Right cardiac atrium (tissue), 5 donors: ENCODE measurements around the gene DPP10. TPM values are rescaled to one million over a fixed set of nuclear protein-coding genes. Genes with fewer than 3 reads are reported as not detected.

Experiments used
- ATAC-seq, 2 donors: fragments of 200-7000 bp; cut with Tn5 transposase; one replicate each; pipeline versions ENCODE4 v1.8.0 to v1.9.1; 2020; ENCODE audit warnings: moderate library complexity in 2 of 2, mild to moderate bottlenecking in 1 of 2
- DNase-seq, 3 donors: peaks; one replicate each; pipeline ENCODE4 v3.0.0-alpha.2; 2020
- H3K27ac ChIP-seq: one replicate; pipeline ENCODE4 v1.5.1; 2013; ENCODE audit warnings: mild to moderate bottlenecking, low read length, control low read depth, moderate library complexity
- H3K27me3 ChIP-seq: one replicate; pipeline ENCODE4 v1.6.1; 2013; ENCODE audit not compliant: control insufficient read depth, insufficient read depth
- H3K4me1 ChIP-seq: one replicate; pipeline ENCODE4 v1.6.1; 2013; ENCODE audit warnings: low read length; ENCODE audit not compliant: control insufficient read depth, insufficient read depth
- H3K4me3 ChIP-seq: one replicate; pipeline ENCODE4 v1.5.1; 2013; ENCODE audit warnings: low read length, control low read depth
- H3K9me3 ChIP-seq: one replicate; pipeline ENCODE4 v1.6.1; 2013; ENCODE audit warnings: low read length; ENCODE audit not compliant: control insufficient read depth
- WGBS: extraction: QIAGEN DNeasy Blood & Tissue Kit; methylation state at CpG from one replicate; pipeline ENCODE4 v1.1.7; 2013; 5-methylcytosine and 5-hydroxymethylcytosine counted together
- intact Hi-C, 4 donors: fragments of 100-400 bp; cut with DNase I; formaldehyde crosslinking; loops; one replicate each; pipeline versions ENCODE4 v1.11.0 to v1.14.0; 2022 to 2023
- polyA plus RNA-seq: library from polyadenylated mRNA; stranded (reverse); fragments of 200-250 nt; gene quantifications from one replicate; pipeline ENCODE4 v1.2.3, GENCODE V29; 2013
- total RNA-seq, 4 donors: library from RNA; stranded (reverse); fragmentation: NEBNext Ultra II Directional; extraction: Animal tissue kit (Norgen Biotek cat#: 25700); gene quantifications; one replicate each; pipeline ENCODE4 v1.2.1, GENCODE V29; 2021
- donor health status: healthy with polysubstance abuse.
- donor health status: DM: no; HTN: yes; CAD: no.
- donor health status: DM: no; HTN: no; CAD: no.
- donor health status: DM: no; HTN: yes; CAD: no; lungs with severe emphysema.
- donor health status: DM: yes; HTN: yes; CAD: no.

DPP10 gene
- total and polyA plus RNA-seq, 5 donors, result 0.05 to 0.74 (median 0.23) TPM; not detected in 2

- DNase-seq (no peak), ATAC-seq (no peak)
- H3K4me3 ChIP-seq, result no peak overlapping the region
- WGBS, result 71% methylated on average over 3 of the region's 3 CpGs
- intact Hi-C loops, result no loop called here
- H3K27me3 ChIP-seq, result no peaks in the 10 kb centered on the region
- H3K4me1 ChIP-seq, result no peaks in the 10 kb centered on the region
- no peaks in the 10 kb centered on the region for H3K9me3 ChIP-seq
- no peak overlapping the region for H3K27ac ChIP-seq
These were observed 1353.6 kb downstream of the DPP10 start for GRCh38 chr2:115796078-115796477.

GRCh38 chr2:115807276-115807675 is 1364.8 kb downstream of the DPP10 start:
- H3K4me1 ChIP-seq, result no peaks in the 10 kb centered on the region
- H3K4me3 ChIP-seq, result no peak overlapping the region
- no peaks in the 10 kb centered on the region for H3K27me3 ChIP-seq
- 55% methylated on average over 3 of the region's 3 CpGs for WGBS
- no peak overlapping the region for H3K27ac ChIP-seq
- H3K9me3 ChIP-seq, result no peaks in the 10 kb centered on the region
- intact Hi-C loops, result no loop called here
- DNase-seq (no peak), ATAC-seq (no peak)

GRCh38 chr2:115825912-115826311 is 1383.5 kb downstream of the DPP10 start:
- Histone ChIP-seq H3K27ac (no peak overlapping the region), H3K27me3 (no peaks in the 10 kb centered on the region), H3K4me1 (no peaks in the 10 kb centered on the region), H3K9me3 (no peaks in the 10 kb centered on the region), H3K4me3 (no peak overlapping the region)
- intact Hi-C loops, result no loop called here
- no peak for DNase-seq
- ATAC-seq, result no peak
- WGBS, result 81% methylated on average over 1 of the region's 1 CpG

- ATAC-seq (no peak), DNase-seq (no peak)
- no peak overlapping the region for H3K4me3 ChIP-seq
- WGBS, result 69% methylated on average over 5 of the region's 5 CpGs
- H3K27ac ChIP-seq, result no peak overlapping the region
- intact Hi-C loops, result no loop called here
- no peaks in the 10 kb centered on the region for H3K27me3 ChIP-seq
- H3K4me1 ChIP-seq, result no peaks in the 10 kb centered on the region
- H3K9me3 ChIP-seq, result no peaks in the 10 kb centered on the region
These were observed 1390.8 kb downstream of the DPP10 start for GRCh38 chr2:115833196-115833595.

- WGBS, result 72% methylated on average over 2 of the region's 2 CpGs
- Histone ChIP-seq H3K4me3 (no peak overlapping the region), H3K27me3 (no peaks in the 10 kb centered on the region), H3K9me3 (no peaks in the 10 kb centered on the region), H3K4me1 (no peaks in the 10 kb centered on the region), H3K27ac (no peak overlapping the region)
- DNase-seq (no peak), ATAC-seq (no peak)
- intact Hi-C loops, result no loop called here
These were observed 1396.1 kb downstream of the DPP10 start for GRCh38 chr2:115838539-115838938.

GRCh38 chr2:115842306-115842705 is 1399.9 kb downstream of the DPP10 start:
- ATAC-seq, result no peak

GRCh38 chr2:115848192-115848591 is 1405.8 kb downstream of the DPP10 start:
- WGBS, result 92% methylated on average over 14 of the region's 14 CpGs
- Histone ChIP-seq H3K4me1 (no peaks in the 10 kb centered on the region), H3K27ac (no peak overlapping the region), H3K4me3 (no peak overlapping the region), H3K9me3 (no peaks in the 10 kb centered on the region), H3K27me3 (no peaks in the 10 kb centered on the region)
- DNase-seq, result no peak
- intact Hi-C loops, result no loop called here
- ATAC-seq, result no peak

More at GRCh38 chr2:115842306-115842705, 1399.9 kb downstream of the DPP10 start:
- Histone ChIP-seq H3K4me1 (no peaks in the 10 kb centered on the region), H3K27me3 (no peaks in the 10 kb centered on the region), H3K4me3 (no peak overlapping the region), H3K27ac (no peak overlapping the region), H3K9me3 (no peaks in the 10 kb centered on the region)
- intact Hi-C loops, result no loop called here
- no peak for DNase-seq
- WGBS, result 84% methylated on average over 3 of the region's 3 CpGs

GRCh38 chr2:115867024-115867423 is 1424.6 kb downstream of the DPP10 start:
- intact Hi-C loops, result no loop called here
- no peak for ATAC-seq
- H3K4me1 ChIP-seq, result no peaks in the 10 kb centered on the region
- no peak overlapping the region for H3K27ac ChIP-seq
- H3K4me3 ChIP-seq, result no peak overlapping the region
- no peak for DNase-seq
- no peaks in the 10 kb centered on the region for H3K9me3 ChIP-seq
- no peaks in the 10 kb centered on the region for H3K27me3 ChIP-seq

- no peaks in the 10 kb centered on the region for H3K9me3 ChIP-seq
- 52% methylated on average over 3 of the region's 3 CpGs for WGBS
- no peaks in the 10 kb centered on the region for H3K27me3 ChIP-seq
- DNase-seq, result no peak
- ATAC-seq, result no peak
- H3K27ac ChIP-seq, result no peak overlapping the region
- H3K4me3 ChIP-seq, result no peak overlapping the region
- intact Hi-C loops, result no loop called here
- no peaks in the 10 kb centered on the region for H3K4me1 ChIP-seq
These were observed 1432.0 kb downstream of the DPP10 start for GRCh38 chr2:115874427-115874826.

GRCh38 chr2:115880558-115880957 is 1438.1 kb downstream of the DPP10 start:
- H3K27ac ChIP-seq, result no peak overlapping the region
- DNase-seq (no peak), ATAC-seq (no peak)
- 95% methylated on average over 1 of the region's 1 CpG for WGBS
- no peaks in the 10 kb centered on the region for H3K27me3 ChIP-seq
- no peaks in the 10 kb centered on the region for H3K4me1 ChIP-seq
- intact Hi-C loops, result no loop called here
- no peak overlapping the region for H3K4me3 ChIP-seq
- no peaks in the 10 kb centered on the region for H3K9me3 ChIP-seq

- no peak for DNase-seq
- intact Hi-C loops, result no loop called here
- H3K27me3 ChIP-seq, result no peaks in the 10 kb centered on the region
- ATAC-seq, result no peak
- 60% methylated on average over 1 of the region's 1 CpG for WGBS
- H3K4me1 ChIP-seq, result no peaks in the 10 kb centered on the region
- no peak overlapping the region for H3K27ac ChIP-seq
- no peak overlapping the region for H3K4me3 ChIP-seq
- H3K9me3 ChIP-seq, result no peaks in the 10 kb centered on the region
These were observed 1444.9 kb downstream of the DPP10 start for GRCh38 chr2:115887209-115887776.
